Measurements from ENCODE around the gene GRIK2.

Gene GRIK2

DNA sequence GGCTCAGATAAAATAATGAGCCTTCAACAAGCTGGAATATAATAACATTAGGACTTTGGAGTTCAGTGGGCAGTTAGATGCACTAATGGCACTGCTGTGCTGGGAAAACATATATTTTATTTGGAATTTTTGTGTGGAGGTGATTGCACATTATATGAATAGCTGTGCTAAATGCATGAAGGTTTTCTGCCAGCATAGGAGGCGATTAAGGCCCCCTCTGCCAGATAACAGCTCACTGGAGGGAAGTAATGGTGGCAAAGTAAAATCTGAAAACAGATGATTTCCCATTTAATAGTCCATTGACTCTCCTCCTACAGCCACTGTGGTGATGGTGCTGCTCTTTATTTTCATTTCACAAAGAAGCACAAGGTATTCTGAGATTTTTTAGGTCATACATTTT, 326.0 kb downstream of the GRIK2 start:
- TF ChIP-seq, protein P1, sequence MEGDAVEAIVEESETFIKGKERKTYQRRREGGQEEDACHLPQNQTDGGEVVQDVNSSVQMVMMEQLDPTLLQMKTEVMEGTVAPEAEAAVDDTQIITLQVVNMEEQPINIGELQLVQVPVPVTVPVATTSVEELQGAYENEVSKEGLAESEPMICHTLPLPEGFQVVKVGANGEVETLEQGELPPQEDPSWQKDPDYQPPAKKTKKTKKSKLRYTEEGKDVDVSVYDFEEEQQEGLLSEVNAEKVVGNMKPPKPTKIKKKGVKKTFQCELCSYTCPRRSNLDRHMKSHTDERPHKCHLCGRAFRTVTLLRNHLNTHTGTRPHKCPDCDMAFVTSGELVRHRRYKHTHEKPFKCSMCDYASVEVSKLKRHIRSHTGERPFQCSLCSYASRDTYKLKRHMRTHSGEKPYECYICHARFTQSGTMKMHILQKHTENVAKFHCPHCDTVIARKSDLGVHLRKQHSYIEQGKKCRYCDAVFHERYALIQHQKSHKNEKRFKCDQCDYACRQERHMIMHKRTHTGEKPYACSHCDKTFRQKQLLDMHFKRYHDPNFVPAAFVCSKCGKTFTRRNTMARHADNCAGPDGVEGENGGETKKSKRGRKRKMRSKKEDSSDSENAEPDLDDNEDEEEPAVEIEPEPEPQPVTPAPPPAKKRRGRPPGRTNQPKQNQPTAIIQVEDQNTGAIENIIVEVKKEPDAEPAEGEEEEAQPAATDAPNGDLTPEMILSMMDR (IDR thresholded peaks at IDR 0.05; ENCODE audit: low read length, missing control alignments), result no peak
- DNase-seq (ENCODE audit: low read depth), result no peak
- H3K4me3 ChIP-seq (replicated peaks; ENCODE audit: low read depth, low read length), result no peak overlapping the region

DNA sequence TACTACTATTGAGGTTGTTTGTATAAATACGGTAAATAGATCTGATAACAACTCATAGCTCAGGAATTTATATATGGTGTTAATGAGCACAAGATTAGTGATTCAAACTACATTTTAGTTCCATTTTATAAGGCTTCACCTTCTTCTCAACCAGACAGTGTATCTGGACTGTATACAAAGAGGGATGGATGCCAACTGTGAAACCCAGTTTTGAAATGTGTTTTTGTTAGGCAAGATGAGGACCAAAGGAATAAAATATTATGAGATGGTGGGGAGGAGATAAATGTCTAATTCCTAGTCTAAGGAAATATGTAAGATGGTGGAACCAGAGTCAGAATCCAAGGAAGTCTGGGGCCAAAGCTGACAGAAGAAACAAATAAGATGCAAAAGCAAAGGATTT, 329.0 kb downstream of the GRIK2 start:
- no peak overlapping the region for H3K4me3 ChIP-seq (replicated peaks; ENCODE audit: low read depth, low read length)
- peak; percentile 54 for DNase-seq (ENCODE audit: low read depth)
- TF ChIP-seq, protein P1 (IDR thresholded peaks at IDR 0.05; ENCODE audit: low read length, missing control alignments), result no peak

DNA sequence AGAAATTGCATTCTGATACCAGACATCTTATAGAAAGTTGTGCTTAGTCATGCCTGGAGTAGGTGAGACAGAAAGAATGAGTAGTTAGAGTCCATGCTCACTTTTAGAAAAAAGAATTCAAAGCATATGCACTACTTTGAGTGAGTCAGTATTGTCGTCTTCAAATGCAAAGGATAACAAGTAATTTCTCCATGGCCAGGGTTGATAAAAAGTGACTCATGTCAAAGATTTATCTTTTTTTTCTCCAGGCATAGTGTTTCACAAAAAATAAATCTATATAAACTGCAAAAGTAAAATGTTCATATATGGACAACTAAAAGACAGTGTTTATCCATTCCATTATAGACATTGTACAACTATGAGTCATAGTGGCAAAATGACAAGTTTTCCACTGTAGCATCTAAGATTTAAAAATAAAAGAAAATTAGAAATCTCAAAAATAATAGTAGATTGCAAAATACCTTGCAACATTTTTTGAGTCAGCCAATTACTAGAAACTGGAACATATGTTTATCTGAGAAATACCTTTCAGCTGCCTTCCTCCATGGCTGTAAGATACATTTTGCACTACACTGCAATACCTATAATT, 329.6 kb downstream of the GRIK2 start:
- DNase-seq (ENCODE audit: low read depth), result peak; percentile 95
- TF ChIP-seq, protein P1 (IDR thresholded peaks at IDR 0.05; ENCODE audit: low read length, missing control alignments), result no peak
- H3K4me3 ChIP-seq (replicated peaks; ENCODE audit: low read depth, low read length), result no peak overlapping the region

DNA sequence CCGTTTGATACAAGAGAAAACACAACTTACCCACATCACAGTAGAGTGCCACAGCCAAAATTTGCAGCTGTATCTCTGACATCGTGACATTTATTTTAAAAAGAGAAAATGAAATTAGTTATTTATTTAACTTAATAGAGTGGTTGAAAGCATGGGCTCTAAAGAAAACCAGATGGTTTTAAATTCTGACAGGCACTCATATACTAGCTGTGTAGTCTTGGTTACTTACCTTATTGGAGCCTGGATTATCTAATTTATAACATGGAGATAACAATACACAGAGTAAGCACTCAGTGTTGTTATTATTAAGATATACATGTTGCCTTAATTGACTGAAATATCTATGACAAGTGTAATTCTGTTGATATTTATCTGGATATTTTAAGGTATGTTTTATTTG, 334.9 kb downstream of the GRIK2 start:
- H3K4me3 ChIP-seq (replicated peaks; ENCODE audit: low read depth, low read length), result no peak overlapping the region
- TF ChIP-seq, protein P1 (IDR thresholded peaks at IDR 0.05; ENCODE audit: low read length, missing control alignments), result no peak
- no peak for DNase-seq (ENCODE audit: low read depth)

DNA sequence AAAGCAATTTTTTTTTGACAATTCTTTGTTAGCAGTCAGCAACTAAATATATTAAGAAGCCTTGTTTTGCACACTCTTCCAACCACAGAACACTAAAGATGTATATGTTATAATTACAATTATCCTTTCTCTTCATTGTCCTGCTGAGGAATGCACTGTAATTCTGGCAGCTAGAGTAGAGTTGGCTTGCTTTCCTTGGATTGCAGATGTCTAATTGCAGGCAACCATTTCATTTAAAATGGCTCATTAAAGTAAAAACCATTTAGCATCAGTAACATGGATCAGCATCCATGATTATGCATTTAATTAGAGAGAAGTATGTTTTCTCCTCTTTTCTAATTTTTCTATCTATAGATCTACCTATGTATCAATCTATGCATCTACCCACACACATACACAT, 335.4 kb downstream of the GRIK2 start:
- TF ChIP-seq, protein P1 (IDR thresholded peaks at IDR 0.05; ENCODE audit: low read length, missing control alignments), result no peak
- H3K4me3 ChIP-seq (replicated peaks; ENCODE audit: low read depth, low read length), result no peak overlapping the region
- no peak for DNase-seq (ENCODE audit: low read depth)

DNA sequence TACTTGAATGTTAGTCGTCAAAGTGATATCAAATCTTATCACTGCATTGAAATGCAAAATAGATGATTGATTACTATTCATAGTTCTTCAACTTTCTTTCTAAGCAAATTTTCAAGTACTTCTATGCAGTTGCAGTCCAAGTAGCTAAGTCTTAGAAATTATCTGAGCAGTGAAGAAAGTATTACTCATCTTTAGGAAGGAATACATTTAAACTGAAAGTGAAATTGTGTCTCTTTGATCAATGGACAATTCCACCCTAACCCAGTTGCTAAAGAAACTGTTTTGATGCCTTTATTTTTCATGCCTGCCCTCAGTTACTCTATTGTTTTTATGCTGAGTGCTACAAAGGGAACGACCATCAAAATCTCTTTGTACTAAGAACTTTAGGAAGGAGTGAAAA, 337.4 kb downstream of the GRIK2 start:
- DNase-seq (ENCODE audit: low read depth), result peak; percentile 31
- no peak overlapping the region for H3K4me3 ChIP-seq (replicated peaks; ENCODE audit: low read depth, low read length)
- TF ChIP-seq, protein P1 (IDR thresholded peaks at IDR 0.05; ENCODE audit: low read length, missing control alignments), result no peak

DNA sequence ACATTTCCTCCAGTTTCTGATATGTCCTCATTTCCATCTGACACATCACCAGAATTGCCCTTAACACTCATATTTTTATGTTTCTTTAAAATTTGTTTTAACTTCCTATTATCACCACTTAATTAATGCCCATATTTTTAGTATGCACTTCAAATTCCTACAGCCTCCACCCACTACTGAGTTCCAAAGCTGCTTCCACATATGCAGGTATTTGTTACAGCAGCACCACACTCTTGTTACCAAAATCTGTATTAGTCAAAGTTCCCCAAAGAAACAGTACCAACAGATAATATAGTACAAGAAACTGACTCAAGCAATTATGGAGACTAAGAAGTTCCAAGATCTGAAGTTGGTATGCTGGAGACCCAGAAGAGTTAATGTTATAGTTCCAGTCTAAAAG, 340.4 kb downstream of the GRIK2 start:
- TF ChIP-seq, protein P1 (IDR thresholded peaks at IDR 0.05; ENCODE audit: low read length, missing control alignments), result no peak
- no peak for DNase-seq (ENCODE audit: low read depth)
- no peak overlapping the region for H3K4me3 ChIP-seq (replicated peaks; ENCODE audit: low read depth, low read length)

All from fibroblast of pulmonary artery (primary cell).